Smooth muscle cell (in vitro differentiated cells): ENCODE results near the gene RNU4-1. TPM values are rescaled to one million over a fixed set of nuclear protein-coding genes. Genes with fewer than 3 reads are reported as not detected.
A peak's percentile ranks its signal among the peaks of the same experiment; 100 is the strongest.

Source experiments
- DNase-seq: peaks from one replicate; lab custom pipeline; 2025; ENCODE audit not compliant: unreplicated experiment; lab: John Stamatoyannopoulos, UW
- H2AFZ ChIP-seq: fragments of 200-600 bp; sonication (generic); 2 replicates; pipeline ENCODE4 v1.6.0; 2016; ENCODE audit warnings: antibody characterized with exemption, low read depth, mild to moderate bottlenecking
- H3F3A ChIP-seq: fragments of 200-600 bp; sonication (generic); 2 replicates; pipeline ENCODE4 v1.6.0; 2017; ENCODE audit warnings: antibody characterized with exemption, low read depth
- H3K27ac ChIP-seq: fragments of 200-600 bp; sonication (generic); 2 replicates; pipeline ENCODE4 v1.5.1; 2016; ENCODE audit warnings: low read depth, mild to moderate bottlenecking
- H3K27me3 ChIP-seq: fragments of 200-600 bp; sonication (generic); 2 replicates; pipeline ENCODE4 v1.6.1; 2016; ENCODE audit warnings: low read depth, mild to moderate bottlenecking
- H3K36me3 ChIP-seq: fragments of 200-600 bp; sonication (generic); 2 replicates; pipeline ENCODE4 v1.5.1; 2016; ENCODE audit warnings: low read depth
- H3K4me1 ChIP-seq: fragments of 200-600 bp; sonication (generic); 2 replicates; pipeline ENCODE4 v1.5.1; 2016; ENCODE audit warnings: low read depth
- H3K4me2 ChIP-seq: fragments of 200-600 bp; sonication (generic); 2 replicates; pipeline ENCODE4 v1.6.0; 2016; ENCODE audit warnings: mild to moderate bottlenecking
- H3K4me3 ChIP-seq: fragments of 200-600 bp; sonication (generic); 2 replicates; pipeline ENCODE4 v1.5.1; 2016; ENCODE audit warnings: mild to moderate bottlenecking
- H3K79me2 ChIP-seq: fragments of 200-600 bp; sonication (generic); 2 replicates; pipeline ENCODE4 v1.6.0; 2016; ENCODE audit warnings: low read depth, mild to moderate bottlenecking
- H3K9ac ChIP-seq: fragments of 200-600 bp; sonication (generic); 2 replicates; pipeline ENCODE4 v1.6.0; 2016; ENCODE audit warnings: low read depth
- H3K9me3 ChIP-seq: fragments of 200-600 bp; sonication (generic); replicated peaks from 2 replicates; pipeline ENCODE4 v1.5.1; 2016; ENCODE audit warnings: low read depth
- H4K20me1 ChIP-seq: fragments of 200-600 bp; sonication (generic); 2 replicates; pipeline ENCODE4 v1.6.0; 2016; ENCODE audit warnings: low read depth
- CTCF ChIP-seq: fragments of 200-600 bp; sonication (generic); IDR thresholded peaks from 2 replicates; pipeline ENCODE4 v1.5.1; 2017; ENCODE audit warnings: borderline replicate concordance, mild to moderate bottlenecking, antibody characterized with exemption; ENCODE audit not compliant: insufficient read depth, poor library complexity, severe bottlenecking
- WGBS: methylation state at CpG from one replicate; pipeline ENCODE4 v1.1.7; 2016; ENCODE audit warnings: low lambda C conversion rate; 5-methylcytosine and 5-hydroxymethylcytosine counted together
- polyA plus RNA-seq: library from polyadenylated mRNA; unstranded; fragments of >200 nt; fragmentation: Nextera tagmentation; extraction: Ambion mirVana; gene quantifications from 2 replicates; pipeline ENCODE4 v1.2.1, GENCODE V29; 2016
- total RNA-seq: library from RNA; depleted of rRNA; stranded (reverse); fragments of >200 nt; gene quantifications from 2 replicates; pipeline ENCODE4 v1.2.3, GENCODE V29; 2014

Gene RNU4-1
- total and polyA plus RNA-seq, 2 experiments from 2014 or later, result under 0.01 TPM; not detected in 1

GRCh38 chr12:120266180-120266870 is 26.7 kb downstream of the RNU4-1 start:
- no peaks in the 10 kb centered on the region for H3K27me3 ChIP-seq
- DNase-seq, result no peak
- peaks cover 9% of the 10 kb centered on the region for H3F3A ChIP-seq
- TF ChIP-seq CTCF, result no peak
- no peak overlapping the region for H3K4me2 ChIP-seq
- no peak overlapping the region for H3K4me3 ChIP-seq
- H3K36me3 ChIP-seq, result no peaks in the 10 kb centered on the region
- H3K4me1 ChIP-seq, result peaks cover 28% of the 10 kb centered on the region
- WGBS, result 86% methylated on average over 8 of the region's 8 CpGs
- H2AFZ ChIP-seq, result no peak overlapping the region
- H3K9ac ChIP-seq, result no peak overlapping the region
- H3K9me3 ChIP-seq, result no peaks in the 10 kb centered on the region
- no peak overlapping the region for H3K27ac ChIP-seq
- peaks cover 34% of the 10 kb centered on the region for H4K20me1 ChIP-seq
- peaks cover 40% of the 10 kb centered on the region for H3K79me2 ChIP-seq

- peak; percentile 68 for DNase-seq
- no peaks in the 10 kb centered on the region for H3K27me3 ChIP-seq
- H3K27ac ChIP-seq, result peak within 1 kb of the TSS; percentile 78
- H3K79me2 ChIP-seq, result peaks cover 47% of the 10 kb centered on the region
- peak within 1 kb of the TSS; percentile 92 for H3K9ac ChIP-seq
- peak within 1 kb of the TSS; percentile 62 for H2AFZ ChIP-seq
- no peaks in the 10 kb centered on the region for H3K9me3 ChIP-seq
- peaks cover 9% of the 10 kb centered on the region for H3F3A ChIP-seq
- peaks cover 28% of the 10 kb centered on the region for H3K4me1 ChIP-seq
- TF ChIP-seq CTCF, result peak; percentile 83
- 8% methylated on average over 20 of the region's 81 CpGs for WGBS
- peaks cover 41% of the 10 kb centered on the region for H4K20me1 ChIP-seq
- peak within 1 kb of the TSS; percentile 97 for H3K4me2 ChIP-seq
- H3K36me3 ChIP-seq, result no peaks in the 10 kb centered on the region
- peak within 1 kb of the TSS; percentile 97 for H3K4me3 ChIP-seq
These were observed 27.4 kb downstream of the RNU4-1 start, which contains the start of gene PXN for GRCh38 chr12:120265473-120266179. PXN (minus strand) TSS chr12:120265730; CDS start chr12:120265629, 101 bp downstream.

DNA sequence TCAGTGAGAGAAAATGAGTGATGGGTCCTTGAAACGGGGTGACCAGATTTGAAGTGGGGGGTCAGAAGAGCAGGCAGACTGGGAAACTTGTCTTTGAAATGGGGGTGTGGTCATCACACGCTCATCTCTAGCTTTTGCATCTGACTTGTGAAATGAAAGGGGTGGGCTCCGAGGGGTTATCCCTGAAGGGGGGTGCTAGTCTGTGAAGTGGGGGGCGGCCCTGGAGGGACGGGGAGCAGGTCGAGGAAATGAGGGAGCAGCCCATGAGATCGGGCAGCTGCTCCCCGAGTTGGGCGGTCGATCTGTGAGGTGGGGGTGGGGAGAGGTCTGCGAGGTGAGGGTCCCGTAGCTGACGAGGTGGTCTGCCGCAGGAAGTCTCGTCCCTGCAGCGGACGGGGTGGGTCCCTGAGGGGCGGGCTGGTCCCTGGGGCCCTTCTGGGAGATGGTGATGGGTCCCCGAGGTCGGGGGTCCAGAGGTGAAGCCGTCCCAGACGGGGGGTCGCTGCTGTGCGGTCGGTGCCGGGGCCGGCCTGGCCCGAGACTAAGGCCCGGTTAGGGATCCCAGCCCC is 28.0 kb downstream of the RNU4-1 start:
- peak overlapping the region; percentile 78 for H3K27ac ChIP-seq
- DNase-seq, result no peak
- no peak for TF ChIP-seq CTCF
- H3F3A ChIP-seq, result peaks cover 9% of the 10 kb centered on the region
- H3K4me3 ChIP-seq, result peak overlapping the region; percentile 97
- peak overlapping the region; percentile 97 for H3K4me2 ChIP-seq
- H3K27me3 ChIP-seq, result no peaks in the 10 kb centered on the region
- peaks cover 54% of the 10 kb centered on the region for H3K79me2 ChIP-seq
- WGBS, result 1% methylated on average over 17 of the region's 29 CpGs
- H4K20me1 ChIP-seq, result peaks cover 48% of the 10 kb centered on the region
- H3K4me1 ChIP-seq, result peaks cover 28% of the 10 kb centered on the region
- H3K9me3 ChIP-seq, result no peaks in the 10 kb centered on the region
- peak overlapping the region; percentile 62 for H2AFZ ChIP-seq
- H3K9ac ChIP-seq, result peak overlapping the region; percentile 92
- H3K36me3 ChIP-seq, result no peaks in the 10 kb centered on the region
